SU-DHL-6 (cell line): ENCODE data around the gene VPS35.
"Not testable (repeated sequence)": the region's sequence is repeated elsewhere in the genome, so short reads cannot be mapped to it uniquely, and the experiment has no call there.

Experiments
- CTCF ChIP-seq: fragments of 200-600 bp; sonication (generic); IDR thresholded peaks from one replicate; pipeline ENCODE4 v1.5.1; 2017; ENCODE audit warnings: antibody characterized with exemption, mild to moderate bottlenecking, low read length, moderate library complexity; ENCODE audit not compliant: insufficient read depth, poor library complexity, severe bottlenecking
- EZH2phosphoT487 ChIP-seq: fragments of 200-600 bp; sonication (generic), shearing (Covaris generic); conservative IDR thresholded peaks from 2 replicates; pipeline ENCODE4 v1.6.1; 2018; ENCODE audit warnings: mild to moderate bottlenecking, antibody characterized with exemption, low read length, moderate library complexity, mixed read lengths

GRCh38 chr16:46626681-46627080 lies 62.3 kb downstream of the VPS35 start:
- TF ChIP-seq CTCF, EZH2phosphoT487: not testable (repeated sequence)
